Dendritic cell treated with granulocyte-macrophage colony-stimulating factor and Interleukin-4, amounts not matched to agents 40 ng/mL and 50 ng/mL, for 4 days (primary cell): ENCODE data around the gene EVA1C.
"Not testable (repeated sequence)": the region's sequence is repeated elsewhere in the genome, so short reads cannot be mapped to it uniquely, and the experiment has no call there.

Experiments used
- H3K27ac Mint-ChIP-seq: one replicate; pipeline ENCODE4 v1.8.0; 2022; ENCODE audit warnings: mild to moderate bottlenecking, mixed read lengths
- H3K27me3 Mint-ChIP-seq: one replicate; pipeline ENCODE4 v1.8.0; 2022; ENCODE audit warnings: mild to moderate bottlenecking, mixed read lengths
- H3K36me3 Mint-ChIP-seq: one replicate; pipeline ENCODE4 v1.8.0; 2022; ENCODE audit warnings: low read depth, mixed read lengths
- H3K4me1 Mint-ChIP-seq: one replicate; pipeline ENCODE4 v1.8.0; 2022; ENCODE audit warnings: low read depth, mixed read lengths
- H3K4me3 Mint-ChIP-seq: one replicate; pipeline ENCODE4 v1.8.0; 2022; ENCODE audit warnings: mild to moderate bottlenecking, moderate library complexity, mixed read lengths
- H3K9me3 Mint-ChIP-seq: one replicate; pipeline ENCODE4 v1.8.0; 2022; ENCODE audit warnings: mixed read lengths
- intact Hi-C: fragments of 100-400 bp; cut with micrococcal nuclease; formaldehyde crosslinking; loops from one replicate; pipeline ENCODE4 v1.15.0; 2022

EVA1C gene

DNA sequence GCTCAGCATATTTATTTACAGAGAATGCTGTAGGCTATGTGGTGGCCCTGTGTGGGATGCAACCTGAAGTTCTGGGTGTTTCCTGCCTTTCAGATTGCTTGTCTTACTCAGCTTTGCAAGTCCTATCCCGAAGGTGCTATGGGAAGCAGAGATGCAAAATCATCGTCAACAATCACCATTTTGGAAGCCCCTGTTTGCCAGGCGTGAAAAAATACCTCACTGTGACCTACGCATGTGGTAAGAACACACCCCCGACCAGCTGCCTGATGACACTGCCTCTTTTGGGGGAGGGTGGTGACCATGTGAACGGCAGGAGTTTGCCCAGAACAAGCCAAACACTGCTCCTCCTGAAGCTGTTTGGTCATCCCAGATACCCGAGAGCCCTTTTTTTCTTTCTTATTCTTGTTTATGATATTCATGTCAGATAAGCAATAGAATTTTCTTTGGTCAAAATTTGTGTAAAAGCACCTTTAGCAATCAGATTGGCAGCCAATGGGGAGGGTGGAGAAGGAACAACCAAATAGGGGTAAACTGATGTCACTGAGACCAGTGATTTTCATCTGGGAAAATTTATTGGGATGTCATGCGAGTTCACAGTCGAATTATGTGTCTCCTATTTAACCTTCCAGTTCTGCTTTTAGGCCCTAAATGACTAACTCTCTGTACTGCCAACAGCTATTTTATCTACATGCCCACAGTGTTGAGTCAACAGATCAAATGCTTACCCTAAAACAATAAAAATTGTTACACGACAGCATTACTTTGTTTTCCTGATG, 82.6 kb downstream of the EVA1C start:
- intact Hi-C loops, result no loop called here
- Mint-ChIP-seq H3K36me3 (no peaks in the 10 kb centered on the region), H3K27ac (no peak overlapping the region)

DNA sequence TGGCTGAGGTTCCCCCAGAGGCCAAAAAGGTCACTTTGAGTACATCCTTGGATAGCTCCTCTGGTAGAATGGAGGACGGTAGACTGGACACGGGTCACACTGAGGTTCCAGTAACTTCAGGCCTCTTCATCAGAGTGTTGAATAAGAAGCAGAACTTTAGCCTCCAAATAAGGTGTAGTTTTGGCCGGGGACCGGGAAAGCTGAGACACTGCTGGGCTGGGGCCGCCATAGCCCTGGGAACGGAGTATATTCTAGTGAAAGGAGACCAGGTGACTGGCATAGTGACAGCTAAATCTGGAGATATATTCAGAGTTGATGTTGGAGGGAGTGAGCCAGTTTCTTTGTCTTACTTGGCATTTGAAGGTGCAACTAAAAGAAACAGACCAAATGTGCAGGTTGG, 84.1 kb downstream of the EVA1C start:
- H3K4me1 Mint-ChIP-seq, result peaks cover under 1% of the 10 kb centered on the region
- H3K27me3 Mint-ChIP-seq, result no peaks in the 10 kb centered on the region
- H3K4me3 Mint-ChIP-seq, result no peak overlapping the region
- H3K36me3 Mint-ChIP-seq, result no peaks in the 10 kb centered on the region
- intact Hi-C loops, result no loop called here
- H3K27ac Mint-ChIP-seq, result no peak overlapping the region
- H3K9me3 Mint-ChIP-seq, result no peaks in the 10 kb centered on the region

More for the DNA sequence above, 82.6 kb downstream of the EVA1C start:
- Mint-ChIP-seq H3K27me3 (no peaks in the 10 kb centered on the region), H3K4me1 (no peaks in the 10 kb centered on the region), H3K9me3 (no peaks in the 10 kb centered on the region), H3K4me3 (no peak overlapping the region)

DNA sequence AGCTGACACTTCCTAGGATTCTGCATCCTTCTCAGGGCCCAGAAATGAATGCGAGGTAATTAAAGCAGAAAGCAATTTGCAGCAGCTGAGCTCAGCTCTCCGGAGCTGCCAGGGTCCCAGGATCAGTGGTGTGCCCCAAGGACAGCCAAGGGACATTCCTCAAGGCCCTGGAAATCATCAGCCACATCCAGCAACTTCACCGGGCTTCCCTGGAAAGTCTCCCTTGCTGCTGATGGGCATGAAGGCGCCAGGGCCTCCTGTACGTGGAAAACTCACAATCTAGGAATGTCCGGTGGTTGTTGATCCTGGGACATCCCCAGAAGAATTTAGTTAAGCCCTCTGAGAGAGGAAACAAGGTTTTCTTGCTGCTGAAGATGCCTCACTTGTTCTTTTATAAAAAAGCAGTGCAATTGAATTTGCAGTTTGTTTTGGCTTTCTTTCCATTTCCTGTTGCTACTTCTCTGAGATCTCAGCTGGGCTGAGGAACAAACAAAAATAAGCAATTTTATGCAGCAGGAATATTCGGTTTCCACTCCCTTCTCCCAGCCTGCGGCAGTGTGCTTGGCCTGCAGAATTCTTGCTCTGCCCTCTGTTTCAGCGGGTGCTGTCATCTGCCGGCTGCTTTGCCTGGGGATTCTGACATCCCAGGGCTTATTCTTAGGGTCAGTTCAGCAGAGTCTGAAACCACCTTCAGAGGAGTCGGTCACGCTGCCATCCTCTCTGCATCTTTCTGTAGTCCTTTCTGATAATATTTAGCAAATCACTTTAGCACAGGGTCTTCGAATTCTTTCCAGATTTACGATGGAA, 86.9 kb downstream of the EVA1C start:
- Mint-ChIP-seq H3K27me3 (no peaks in the 10 kb centered on the region), H3K4me1 (peaks cover 6% of the 10 kb centered on the region), H3K4me3 (no peak overlapping the region), H3K27ac (no peak overlapping the region), H3K36me3 (no peaks in the 10 kb centered on the region), H3K9me3 (no peaks in the 10 kb centered on the region)
- intact Hi-C loops, result no loop called here

DNA sequence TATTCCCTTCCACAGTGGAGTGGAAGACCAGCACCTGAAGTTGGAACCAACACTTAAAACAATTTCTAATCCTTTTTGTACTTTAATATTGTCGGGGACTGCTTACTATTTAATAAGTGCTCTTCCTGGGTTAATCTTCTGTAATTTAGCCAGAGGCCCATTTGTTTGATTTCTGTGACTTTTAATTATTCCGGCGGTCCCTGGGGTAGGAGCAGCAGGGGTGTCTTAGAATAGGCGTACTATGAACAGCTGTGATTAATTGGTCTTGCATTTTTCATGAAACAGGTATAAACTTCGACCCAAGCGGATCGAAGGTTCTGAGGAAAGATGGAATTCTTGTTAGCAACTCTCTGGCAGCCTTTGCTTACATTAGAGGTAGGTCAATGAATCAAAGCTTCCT, 91.1 kb downstream of the EVA1C start:
- H3K4me1 Mint-ChIP-seq, H3K27ac Mint-ChIP-seq, H3K36me3 Mint-ChIP-seq, H3K27me3 Mint-ChIP-seq, H3K9me3 Mint-ChIP-seq, H3K4me3 Mint-ChIP-seq, intact Hi-C loops: not testable (repeated sequence)

DNA sequence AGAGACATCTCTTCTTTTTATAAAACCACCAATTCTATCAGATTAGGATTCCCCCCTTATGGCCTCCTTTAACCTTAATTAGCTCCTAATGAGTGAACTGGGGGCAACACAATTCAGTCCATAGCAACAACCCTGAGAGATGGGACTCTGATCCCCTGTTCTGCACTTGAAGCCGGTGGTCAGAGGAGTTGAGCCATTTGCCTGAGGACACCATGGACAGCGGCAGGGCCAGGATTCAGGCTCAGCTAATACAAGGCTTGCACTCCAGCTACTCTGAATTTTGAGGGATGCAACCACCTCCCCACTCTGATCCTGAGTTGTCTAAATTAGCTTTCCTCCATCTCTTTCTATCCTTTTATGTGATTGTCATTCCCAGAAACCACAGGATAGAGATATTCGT, 93.3 kb downstream of the EVA1C start:
- H3K27me3 Mint-ChIP-seq, H3K9me3 Mint-ChIP-seq, H3K27ac Mint-ChIP-seq, intact Hi-C loops, H3K36me3 Mint-ChIP-seq, H3K4me3 Mint-ChIP-seq, H3K4me1 Mint-ChIP-seq: not testable (repeated sequence)

DNA sequence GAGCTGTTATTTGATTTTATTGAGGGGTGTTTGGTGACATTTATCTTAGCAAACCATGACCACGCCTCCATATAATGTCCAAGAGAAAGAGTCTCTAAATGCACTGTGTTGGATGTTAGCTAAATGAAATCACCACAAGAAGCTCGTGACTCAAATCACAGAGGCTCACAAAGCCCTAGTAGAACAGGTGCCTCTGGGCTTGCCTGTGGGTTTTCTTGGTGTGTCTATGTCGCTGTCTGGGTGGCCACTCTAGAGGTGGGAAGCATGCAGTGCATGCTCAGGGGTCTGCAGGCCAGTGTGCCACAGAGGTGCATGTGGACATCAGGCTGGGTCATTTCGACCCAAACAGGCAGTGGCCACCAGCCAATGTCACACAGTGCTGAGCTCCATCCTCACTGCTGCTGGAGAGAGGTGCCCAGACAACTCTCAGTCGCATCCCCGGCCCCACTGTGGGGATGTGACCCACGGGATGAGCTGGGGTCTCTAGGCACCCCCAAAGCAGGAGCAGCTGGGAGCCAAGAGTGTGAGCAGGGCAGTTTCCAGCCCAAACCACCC, 94.0 kb downstream of the EVA1C start:
- H3K36me3 Mint-ChIP-seq, intact Hi-C loops, H3K27ac Mint-ChIP-seq: not testable (repeated sequence)

DNA sequence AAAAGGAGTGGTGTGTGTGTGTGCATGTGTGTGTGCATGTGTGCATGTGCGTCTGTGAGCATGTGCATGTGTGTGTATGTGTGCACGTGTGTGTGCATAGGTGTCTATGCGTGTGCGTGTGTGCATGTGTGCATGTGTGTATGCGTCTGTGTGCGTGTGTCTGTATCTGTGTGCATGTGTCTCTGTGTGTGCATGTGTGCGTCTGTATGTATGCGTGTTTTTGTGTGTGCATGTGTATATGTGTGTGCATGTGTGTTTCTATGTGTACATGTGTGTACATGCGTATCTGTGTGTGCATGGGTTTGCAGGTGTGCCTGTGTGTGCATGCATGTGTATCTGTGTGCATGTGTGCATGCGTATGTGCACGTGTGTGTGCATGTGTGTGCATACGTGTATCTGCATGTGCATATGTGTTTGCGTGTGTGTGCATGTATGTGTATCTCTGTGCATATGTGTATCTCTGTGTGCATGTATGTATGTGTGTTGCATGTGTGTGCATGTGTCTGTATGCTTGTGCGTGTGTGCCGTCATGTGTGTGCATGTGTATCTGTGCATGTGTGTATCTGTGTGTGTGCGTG, 94.9 kb downstream of the EVA1C start:
- intact Hi-C loops, result no loop called here
- Mint-ChIP-seq H3K27ac (no peak overlapping the region), H3K9me3 (peaks cover 10% of the 10 kb centered on the region), H3K4me1 (no peaks in the 10 kb centered on the region), H3K36me3 (no peaks in the 10 kb centered on the region), H3K27me3 (no peaks in the 10 kb centered on the region), H3K4me3 (no peak overlapping the region)

More for the DNA sequence above, 94.0 kb downstream of the EVA1C start:
- not testable (repeated sequence) for H3K9me3 Mint-ChIP-seq, H3K4me1 Mint-ChIP-seq, H3K27me3 Mint-ChIP-seq, H3K4me3 Mint-ChIP-seq

DNA sequence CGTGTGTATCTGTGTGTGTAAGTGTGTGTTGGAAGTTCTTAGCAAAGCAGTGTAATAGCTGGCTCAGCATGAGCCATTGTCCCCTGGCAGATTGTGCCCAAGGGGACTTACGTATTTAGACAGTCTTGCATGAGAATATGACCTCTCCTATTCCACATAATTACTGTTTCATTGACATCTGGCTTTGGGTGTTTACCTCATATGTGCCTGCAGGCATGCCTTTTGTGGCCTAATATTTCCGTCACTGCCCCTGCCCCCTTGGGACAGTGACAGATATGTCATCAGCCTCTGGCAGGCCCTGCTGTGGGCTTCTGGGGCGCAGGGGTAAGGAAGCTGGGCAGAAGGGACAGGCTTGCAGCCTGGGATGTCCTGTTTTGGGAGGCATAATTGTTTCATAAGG, 95.5 kb downstream of the EVA1C start:
- H3K4me1 Mint-ChIP-seq, H3K27ac Mint-ChIP-seq, H3K4me3 Mint-ChIP-seq, H3K36me3 Mint-ChIP-seq, H3K9me3 Mint-ChIP-seq, H3K27me3 Mint-ChIP-seq, intact Hi-C loops: not testable (repeated sequence)

DNA sequence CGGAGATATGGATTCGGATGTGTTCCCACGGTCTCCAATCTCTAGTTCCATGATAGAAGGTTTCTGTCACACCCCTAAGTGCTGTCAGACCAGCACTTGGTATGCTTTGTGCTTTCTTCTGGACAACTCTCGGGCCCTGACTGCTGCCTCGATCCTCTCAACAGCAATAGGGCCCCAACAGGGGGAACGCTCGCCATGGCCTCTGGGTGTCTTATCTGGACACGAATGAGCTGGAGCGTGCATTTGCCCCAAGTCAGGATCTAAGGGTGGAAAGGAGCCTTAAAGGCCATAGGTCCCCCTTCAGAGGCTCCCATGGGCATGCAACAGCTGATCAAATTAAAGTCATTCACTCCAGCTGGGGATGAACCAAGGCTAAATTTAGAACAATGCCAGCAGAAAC, 96.1 kb downstream of the EVA1C start:
- intact Hi-C loops, result no loop called here
- peaks cover 10% of the 10 kb centered on the region for H3K9me3 Mint-ChIP-seq
- H3K4me3 Mint-ChIP-seq, result no peak overlapping the region
- H3K36me3 Mint-ChIP-seq, result no peaks in the 10 kb centered on the region
- H3K4me1 Mint-ChIP-seq, result no peaks in the 10 kb centered on the region
- no peaks in the 10 kb centered on the region for H3K27me3 Mint-ChIP-seq
- H3K27ac Mint-ChIP-seq, result no peak overlapping the region

DNA sequence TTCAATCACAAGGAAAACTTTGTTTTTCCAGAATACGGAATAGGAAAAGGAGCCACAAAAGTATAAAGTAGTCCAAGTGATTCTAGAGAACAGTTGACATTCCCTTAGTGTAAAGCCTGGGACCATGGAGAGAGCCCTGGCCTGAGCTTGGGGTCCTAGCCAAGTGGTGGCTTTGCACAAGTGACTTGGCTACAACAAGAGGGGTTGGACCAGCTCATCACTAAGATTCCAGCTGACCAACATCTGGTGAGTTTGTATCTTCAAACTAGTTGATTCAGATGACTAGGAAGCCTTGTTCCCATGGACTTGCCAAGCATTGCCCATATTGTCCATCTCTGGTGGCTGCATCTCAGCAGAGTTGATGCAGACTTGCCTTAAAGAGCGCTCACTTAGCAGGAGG, 96.5 kb downstream of the EVA1C start:
- intact Hi-C loops, H3K36me3 Mint-ChIP-seq, H3K4me3 Mint-ChIP-seq, H3K9me3 Mint-ChIP-seq, H3K4me1 Mint-ChIP-seq, H3K27me3 Mint-ChIP-seq, H3K27ac Mint-ChIP-seq: not testable (repeated sequence)

DNA sequence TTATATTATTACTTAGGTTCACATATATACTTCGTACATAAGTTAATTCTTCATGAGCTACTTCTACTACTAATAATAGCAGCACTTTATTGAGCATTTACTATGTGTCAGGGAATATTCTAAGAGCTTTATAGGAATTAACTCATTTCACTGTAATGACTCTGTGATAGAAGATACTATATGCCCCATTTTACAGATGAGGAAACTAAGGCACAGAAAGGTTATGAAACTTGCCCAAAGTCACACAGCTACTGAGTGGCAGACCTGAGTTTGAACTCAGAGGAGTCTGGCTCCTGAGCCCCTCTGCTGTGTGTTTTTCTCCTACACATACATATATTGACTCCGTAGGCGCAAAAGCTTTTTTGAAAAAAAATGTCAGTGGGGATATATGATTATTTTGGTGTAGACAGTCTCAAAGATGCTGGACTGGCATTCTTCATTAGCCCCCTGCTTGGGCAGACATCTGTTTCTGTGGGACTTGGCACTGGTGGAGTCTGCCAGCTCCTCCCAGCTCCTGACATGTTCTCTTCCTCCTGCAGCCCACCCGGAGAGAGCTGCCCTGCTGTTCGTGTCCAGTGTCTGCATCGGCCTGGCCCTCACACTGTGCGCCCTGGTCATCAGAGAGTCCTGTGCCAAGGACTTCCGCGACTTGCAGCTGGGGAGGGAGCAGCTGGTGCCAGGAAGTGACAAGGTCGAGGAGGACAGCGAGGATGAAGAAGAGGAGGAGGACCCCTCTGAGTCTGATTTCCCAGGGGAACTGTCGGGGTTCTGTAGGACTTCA, 102.0 kb downstream of the EVA1C start:
- Mint-ChIP-seq H3K9me3 (peaks cover 8% of the 10 kb centered on the region), H3K27ac (no peak overlapping the region), H3K36me3 (no peaks in the 10 kb centered on the region), H3K27me3 (no peaks in the 10 kb centered on the region), H3K4me3 (no peak overlapping the region), H3K4me1 (peaks cover 8% of the 10 kb centered on the region)
- intact Hi-C loops, result no loop called here

DNA sequence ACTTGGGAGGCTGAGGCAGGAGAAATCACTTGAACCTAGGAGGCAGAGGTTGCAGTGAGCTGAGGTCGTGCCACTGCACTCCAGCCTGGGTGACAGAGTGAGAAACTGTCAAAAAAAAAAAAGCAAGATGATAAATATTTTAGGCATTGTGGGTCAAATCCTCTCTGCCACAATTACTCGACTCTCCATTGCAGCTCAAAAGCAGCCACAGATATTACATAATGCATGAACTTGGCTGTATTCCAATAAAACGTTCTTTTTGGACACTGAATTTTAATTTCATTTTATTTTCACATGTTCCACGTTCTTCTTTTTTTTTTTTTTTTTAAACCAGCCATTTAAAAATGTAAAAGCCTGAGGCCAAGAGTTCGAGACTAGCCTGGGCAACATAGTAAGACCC, 103.4 kb downstream of the EVA1C start:
- Mint-ChIP-seq H3K4me3 (no peak overlapping the region), H3K27ac (no peak overlapping the region), H3K27me3 (no peaks in the 10 kb centered on the region), H3K36me3 (no peaks in the 10 kb centered on the region), H3K9me3 (peaks cover 8% of the 10 kb centered on the region), H3K4me1 (peaks cover 8% of the 10 kb centered on the region)
- intact Hi-C loops, result no loop called here

DNA sequence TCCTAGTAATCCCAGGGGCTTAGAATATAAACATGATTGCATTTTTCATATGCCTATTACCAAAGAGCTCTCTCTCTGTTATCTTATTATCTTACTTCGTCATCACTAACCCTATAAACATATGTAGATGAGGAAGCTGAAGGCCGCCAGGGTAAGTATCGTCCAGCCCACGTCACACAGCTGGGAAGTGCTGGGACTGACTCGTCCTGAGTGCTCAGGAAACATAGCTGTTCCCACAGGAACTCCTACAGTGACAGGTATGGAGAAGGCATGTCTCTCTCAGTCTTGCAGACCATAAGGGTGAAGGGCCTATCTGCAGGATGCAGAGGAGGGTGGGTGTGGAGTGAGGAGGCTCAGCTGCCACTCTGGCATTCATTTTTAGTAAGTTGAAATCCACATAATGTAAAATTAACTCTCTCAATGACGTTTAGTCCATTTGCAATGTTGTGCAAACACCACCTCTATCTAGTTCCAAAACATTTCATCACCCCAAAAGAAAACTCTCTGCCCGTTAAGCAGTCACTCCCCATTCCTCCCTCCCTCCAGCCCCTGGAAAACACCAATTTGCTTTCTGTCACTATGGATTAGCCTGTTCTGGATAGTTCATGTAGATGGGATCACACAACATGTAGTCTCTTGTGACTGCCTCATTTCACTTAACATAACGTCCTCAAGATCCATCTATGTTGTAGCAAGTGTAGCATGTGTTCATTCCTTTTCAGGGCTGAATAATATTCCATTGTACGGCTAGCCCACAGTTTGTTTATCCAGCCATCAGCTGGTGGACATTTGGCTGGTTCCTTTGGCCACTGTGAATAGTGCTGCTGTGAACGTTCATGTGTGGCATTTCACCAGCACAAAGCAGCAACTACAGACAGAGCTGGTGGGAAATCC, 104.5 kb downstream of the EVA1C start:
- Mint-ChIP-seq H3K4me1 (peaks cover 8% of the 10 kb centered on the region), H3K4me3 (no peak overlapping the region), H3K36me3 (no peaks in the 10 kb centered on the region), H3K9me3 (peaks cover 8% of the 10 kb centered on the region), H3K27me3 (no peaks in the 10 kb centered on the region), H3K27ac (no peak overlapping the region)
- intact Hi-C loops, result no loop called here
